Panc1 (cell line): Measurements from ENCODE around the gene TGDS. TPM values are rescaled to one million over a fixed set of nuclear protein-coding genes. Genes with fewer than 3 reads are reported as not detected.

Source experiments
- ATAC-seq: fragments of 200-7000 bp; cut with Tn5 transposase; 2 replicates; pipeline ENCODE4 v1.9.1; 2020; ENCODE audit warnings: mild to moderate bottlenecking, moderate library complexity
- BruUV-seq: library from RNA; stranded (reverse); fragments of 400-500 nt; replicated peaks from 2 replicates; lab custom pipeline; 2021; lab: Mats Ljungman, UMichigan
- CTCF ChIA-PET: fragments of 300-600 bp; sonication (Branson Sonifier 250); formaldehyde crosslinking; loops from one replicate; lab custom pipeline; 2022; ENCODE audit warnings: antibody characterized with exemption; lab: Charles Lee
- POLR2A ChIA-PET: fragments of 300-600 bp; sonication (Branson Sonifier 250); formaldehyde crosslinking; loops from one replicate; lab custom pipeline; 2022; ENCODE audit warnings: antibody characterized with exemption; lab: Charles Lee
- DNase-seq: peaks from one replicate; pipeline ENCODE4 v3.0.0-alpha.2; 2010; ENCODE audit warnings: low read depth, low spot score
- H3K27ac ChIP-seq: 2 replicates; pipeline ENCODE4 v1.5.1; 2011; ENCODE audit warnings: mild to moderate bottlenecking, low read length, inconsistent platforms
- H3K27me3 ChIP-seq: fragments of 200-500 bp; sonication (Bioruptor generic); 2 replicates; pipeline ENCODE4 v1.6.0; 2014; ENCODE audit warnings: low read length, inconsistent platforms; ENCODE audit not compliant: control insufficient read depth, insufficient read depth
- H3K36me3 ChIP-seq: fragments of 200-500 bp; sonication (Bioruptor generic); 2 replicates; pipeline ENCODE4 v1.5.1; 2014; ENCODE audit warnings: inconsistent platforms, mild to moderate bottlenecking, low read length, moderate library complexity; ENCODE audit not compliant: control insufficient read depth, insufficient read depth
- H3K4me1 ChIP-seq: 2 replicates; pipeline ENCODE4 v1.5.1; 2011; ENCODE audit warnings: inconsistent platforms, mild to moderate bottlenecking, low read length, moderate library complexity; ENCODE audit not compliant: control insufficient read depth, insufficient read depth
- H3K4me3 ChIP-seq, 2 experiments: 2 replicates each; pipeline ENCODE4 v1.5.1; 2011 to 2012; ENCODE audit warnings: low read depth in 2 of 2, low read length in 2 of 2, mild to moderate bottlenecking in 2 of 2, inconsistent platforms in 1 of 2, moderate library complexity in 1 of 2
- H3K9me3 ChIP-seq: fragments of 200-500 bp; sonication (Bioruptor generic); 2 replicates; pipeline ENCODE4 v1.5.1; 2014; ENCODE audit warnings: low read depth, mild to moderate bottlenecking, inconsistent platforms, low read length, moderate library complexity; ENCODE audit not compliant: control insufficient read depth, insufficient read depth
- POLR2AphosphoS5 ChIP-seq: IDR thresholded peaks from 2 replicates; pipeline ENCODE4 v1.6.1; 2012; ENCODE audit warnings: mild to moderate bottlenecking, low read depth, low read length, moderate library complexity
- SIN3A ChIP-seq: IDR thresholded peaks from 2 replicates; pipeline ENCODE4 v1.6.1; 2012; ENCODE audit warnings: low read depth, mild to moderate bottlenecking, low read length, moderate library complexity, borderline replicate concordance; ENCODE audit not compliant: insufficient read depth
- TCF7L2 ChIP-seq: IDR thresholded peaks from 2 replicates; pipeline ENCODE4 v1.6.1; 2011; ENCODE audit warnings: mild to moderate bottlenecking, low read depth, low read length, inconsistent platforms
- in situ Hi-C: cut with HindIII; loops from 2 replicates; pipeline ENCODE4 v1.10.0; 2016; ENCODE audit warnings: low sequenced_read_pairs, low pct_unique_long_range_greater_than_20kb
- intact Hi-C: fragments of 100-400 bp; cut with micrococcal nuclease; formaldehyde crosslinking; loops from one replicate; pipeline ENCODE4 v1.10.0; 2022; ENCODE audit not compliant: unreplicated experiment
- total RNA-seq: library from RNA; stranded (reverse); gene quantifications from one replicate; pipeline ENCODE4 v1.2.1, GENCODE V29; 2021; ENCODE audit not compliant: unreplicated experiment
- TF ChIP-seq, protein P1 (sequence below), 2 experiments: IDR thresholded peaks; 2 replicates each; pipeline ENCODE4 v1.6.1; 2011 to 2012; ENCODE audit warnings: low read depth in 2 of 2, control low read depth in 1 of 2, low read length in 1 of 2, mild to moderate bottlenecking in 1 of 2, moderate library complexity in 1 of 2; ENCODE audit not compliant: insufficient read depth in 1 of 2
- TF ChIP-seq, protein P2 (sequence below): fragments of 450-650 bp; IDR thresholded peaks from 2 replicates; pipeline ENCODE4 v1.5.1; 2017; ENCODE audit warnings: mild to moderate bottlenecking

The TGDS gene
- total RNA-seq, 1 experiment from 2014 or later, result 7.9 TPM

DNA sequence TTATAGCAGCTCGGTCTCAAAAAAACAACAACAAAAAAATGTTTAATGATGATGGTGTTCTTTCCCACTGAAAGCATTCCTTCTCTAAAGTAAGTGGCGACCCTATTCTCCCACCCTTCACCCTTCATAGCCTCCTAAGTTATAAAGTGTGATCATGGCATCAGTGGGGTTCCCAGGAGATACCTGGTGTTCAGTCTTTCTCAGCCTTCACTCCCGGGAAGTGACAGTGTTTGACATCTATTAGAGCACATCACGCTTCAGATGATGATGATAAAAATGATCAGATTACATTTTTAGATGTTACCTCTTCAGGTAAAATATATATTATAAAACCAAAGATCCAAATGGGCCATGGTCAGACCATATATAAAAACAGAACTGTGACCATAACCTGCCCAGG, 51.0 kb downstream of the TGDS start:
- Histone ChIP-seq H3K27ac (no peak overlapping the region), H3K4me1 (peaks cover 4% of the 10 kb centered on the region), H3K9me3 (no peaks in the 10 kb centered on the region), H3K4me3 (no peak overlapping the region), H3K36me3 (no peaks in the 10 kb centered on the region), H3K27me3 (no peaks in the 10 kb centered on the region; the same call in 1 of the 2 replicates)
- no TSS peak for BruUV-seq
- POLR2A ChIA-PET, result no interaction called here
- intact Hi-C loops, result loop anchor here (10.0 kb wide), 1 partner anchor 110 kb away; no protein-coding TSS in a partner anchor
- ATAC-seq (no peak), DNase-seq (no peak)
- in situ Hi-C loops, result no loop called here
- CTCF ChIA-PET, result interaction anchor here (0.7 kb wide), 1 partner anchor 105 kb away, joined by 4 read pairs; no protein-coding TSS in a partner anchor
- TF ChIP-seq, protein P1, sequence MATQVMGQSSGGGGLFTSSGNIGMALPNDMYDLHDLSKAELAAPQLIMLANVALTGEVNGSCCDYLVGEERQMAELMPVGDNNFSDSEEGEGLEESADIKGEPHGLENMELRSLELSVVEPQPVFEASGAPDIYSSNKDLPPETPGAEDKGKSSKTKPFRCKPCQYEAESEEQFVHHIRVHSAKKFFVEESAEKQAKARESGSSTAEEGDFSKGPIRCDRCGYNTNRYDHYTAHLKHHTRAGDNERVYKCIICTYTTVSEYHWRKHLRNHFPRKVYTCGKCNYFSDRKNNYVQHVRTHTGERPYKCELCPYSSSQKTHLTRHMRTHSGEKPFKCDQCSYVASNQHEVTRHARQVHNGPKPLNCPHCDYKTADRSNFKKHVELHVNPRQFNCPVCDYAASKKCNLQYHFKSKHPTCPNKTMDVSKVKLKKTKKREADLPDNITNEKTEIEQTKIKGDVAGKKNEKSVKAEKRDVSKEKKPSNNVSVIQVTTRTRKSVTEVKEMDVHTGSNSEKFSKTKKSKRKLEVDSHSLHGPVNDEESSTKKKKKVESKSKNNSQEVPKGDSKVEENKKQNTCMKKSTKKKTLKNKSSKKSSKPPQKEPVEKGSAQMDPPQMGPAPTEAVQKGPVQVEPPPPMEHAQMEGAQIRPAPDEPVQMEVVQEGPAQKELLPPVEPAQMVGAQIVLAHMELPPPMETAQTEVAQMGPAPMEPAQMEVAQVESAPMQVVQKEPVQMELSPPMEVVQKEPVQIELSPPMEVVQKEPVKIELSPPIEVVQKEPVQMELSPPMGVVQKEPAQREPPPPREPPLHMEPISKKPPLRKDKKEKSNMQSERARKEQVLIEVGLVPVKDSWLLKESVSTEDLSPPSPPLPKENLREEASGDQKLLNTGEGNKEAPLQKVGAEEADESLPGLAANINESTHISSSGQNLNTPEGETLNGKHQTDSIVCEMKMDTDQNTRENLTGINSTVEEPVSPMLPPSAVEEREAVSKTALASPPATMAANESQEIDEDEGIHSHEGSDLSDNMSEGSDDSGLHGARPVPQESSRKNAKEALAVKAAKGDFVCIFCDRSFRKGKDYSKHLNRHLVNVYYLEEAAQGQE (IDR thresholded peaks at IDR 0.05; ENCODE audit: insufficient read depth in 1 of 2, low read depth in 2 of 2, low read length in 1 of 2), result no peak
- TF ChIP-seq POLR2AphosphoS5 (no peak), TCF7L2 (no peak)

DNA sequence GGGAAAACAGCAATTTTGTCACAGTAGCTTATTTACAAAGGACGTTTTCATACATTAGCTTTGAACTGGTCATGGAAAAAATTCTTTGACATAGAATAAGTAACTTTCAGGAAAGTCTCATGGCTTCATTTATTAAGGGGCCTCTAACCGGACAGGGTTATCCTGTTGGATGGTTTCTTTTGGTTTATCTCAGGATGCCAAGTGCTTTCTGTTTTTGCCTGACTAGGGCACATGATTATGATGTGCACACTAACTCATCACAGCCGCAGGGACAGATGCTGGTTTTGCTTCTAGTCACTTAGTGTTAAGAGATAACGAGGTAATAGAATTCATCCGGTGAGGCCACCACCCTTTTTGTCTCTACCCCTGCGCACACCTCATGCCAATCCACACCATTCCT, 53.0 kb downstream of the TGDS start:
- ChIA-PET POLR2A (no interaction called here), CTCF (no interaction called here)
- Histone ChIP-seq H3K4me1 (no peaks in the 10 kb centered on the region), H3K9me3 (no peaks in the 10 kb centered on the region), H3K36me3 (no peaks in the 10 kb centered on the region), H3K27ac (no peak overlapping the region), H3K27me3 (peaks cover 9% of the 10 kb centered on the region), H3K4me3 (no peak overlapping the region)
- ATAC-seq (no peak), DNase-seq (no peak)
- no peak for TF ChIP-seq POLR2AphosphoS5
- TF ChIP-seq, protein P2, sequence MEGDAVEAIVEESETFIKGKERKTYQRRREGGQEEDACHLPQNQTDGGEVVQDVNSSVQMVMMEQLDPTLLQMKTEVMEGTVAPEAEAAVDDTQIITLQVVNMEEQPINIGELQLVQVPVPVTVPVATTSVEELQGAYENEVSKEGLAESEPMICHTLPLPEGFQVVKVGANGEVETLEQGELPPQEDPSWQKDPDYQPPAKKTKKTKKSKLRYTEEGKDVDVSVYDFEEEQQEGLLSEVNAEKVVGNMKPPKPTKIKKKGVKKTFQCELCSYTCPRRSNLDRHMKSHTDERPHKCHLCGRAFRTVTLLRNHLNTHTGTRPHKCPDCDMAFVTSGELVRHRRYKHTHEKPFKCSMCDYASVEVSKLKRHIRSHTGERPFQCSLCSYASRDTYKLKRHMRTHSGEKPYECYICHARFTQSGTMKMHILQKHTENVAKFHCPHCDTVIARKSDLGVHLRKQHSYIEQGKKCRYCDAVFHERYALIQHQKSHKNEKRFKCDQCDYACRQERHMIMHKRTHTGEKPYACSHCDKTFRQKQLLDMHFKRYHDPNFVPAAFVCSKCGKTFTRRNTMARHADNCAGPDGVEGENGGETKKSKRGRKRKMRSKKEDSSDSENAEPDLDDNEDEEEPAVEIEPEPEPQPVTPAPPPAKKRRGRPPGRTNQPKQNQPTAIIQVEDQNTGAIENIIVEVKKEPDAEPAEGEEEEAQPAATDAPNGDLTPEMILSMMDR, result no peak
- no peak for TF ChIP-seq TCF7L2
- TF ChIP-seq, protein P1 (IDR thresholded peaks at IDR 0.05; ENCODE audit: insufficient read depth in 1 of 2, low read depth in 2 of 2, low read length in 1 of 2), result no peak
- no peak for TF ChIP-seq SIN3A
- in situ Hi-C loops, result no loop called here
- BruUV-seq, result no TSS peak
- intact Hi-C loops, result loop anchor here (10.0 kb wide), 1 partner anchor 108 kb away; no protein-coding TSS in a partner anchor
